BLaER1 treated with 17β-estradiol and CSF1 and Interleukin-3, amounts not matched to agents 10 nM and 100 nM (cell line): Measurements from ENCODE around the gene SRR.
A peak's percentile ranks its signal among the peaks of the same experiment; 100 is the strongest.

Experiments used
- H3K27ac ChIP-seq, 11 experiments: shearing (Covaris generic); formaldehyde crosslinking; 2 replicates each; pipeline ENCODE4 v1.8.1; 2022
- H3K27me3 ChIP-seq, 11 experiments: shearing (Covaris generic); formaldehyde crosslinking; 2 replicates each; pipeline ENCODE4 v1.8.1; 2022
- H3K36me3 ChIP-seq, 11 experiments: shearing (Covaris generic); formaldehyde crosslinking; 2 replicates each; pipeline ENCODE4 v1.8.1; 2022
- H3K4me1 ChIP-seq, 10 experiments: shearing (Covaris generic); formaldehyde crosslinking; 2 replicates each; pipeline ENCODE4 v1.8.1; 2022
- H3K4me2 ChIP-seq, 11 experiments: shearing (Covaris generic); formaldehyde crosslinking; 2 replicates each; pipeline ENCODE4 v1.8.1; 2022
- H3K4me3 ChIP-seq, 10 experiments: shearing (Covaris generic); formaldehyde crosslinking; 2 replicates each; pipeline ENCODE4 v1.8.1; 2022
- H3K9ac ChIP-seq, 11 experiments: shearing (Covaris generic); formaldehyde crosslinking; 2 replicates each; pipeline ENCODE4 v1.8.1; 2022
- H3K9me3 ChIP-seq, 11 experiments: shearing (Covaris generic); formaldehyde crosslinking; replicated peaks in 1 of 11; 2 replicates each; pipeline ENCODE4 v1.8.1; 2022
- H4K20me1 ChIP-seq, 11 experiments: shearing (Covaris generic); formaldehyde crosslinking; 2 replicates each; pipeline ENCODE4 v1.8.1; 2022
- Cebpa-rat ChIP-seq, 11 experiments: shearing (Covaris generic); IDR thresholded peaks; 2 replicates each; pipeline ENCODE4 v1.8.1; 2022

SRR gene

DNA sequence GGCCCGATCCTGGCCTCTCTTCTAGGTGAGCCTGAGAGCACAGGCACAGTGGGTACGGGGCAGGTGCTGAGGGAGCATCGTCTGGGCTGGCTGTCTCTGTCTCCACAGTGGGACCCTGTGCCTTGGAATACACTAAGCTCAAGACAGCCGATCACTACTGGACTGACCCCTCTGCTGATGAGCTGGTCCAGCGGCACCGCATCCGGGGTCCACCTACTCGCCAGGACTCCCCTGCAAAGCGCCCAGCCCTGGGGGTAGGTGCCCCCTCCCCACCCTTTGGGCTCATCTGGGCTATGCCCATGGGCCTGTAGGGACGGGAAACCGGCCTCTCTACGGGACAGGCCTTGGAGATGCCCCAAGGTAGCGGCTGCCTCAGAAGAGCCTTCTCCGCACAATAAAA is 59.1 kb downstream of the SRR start:
- no peak overlapping the region for H3K27ac ChIP-seq
- no peaks in the 10 kb centered on the region for H3K9me3 ChIP-seq
- no peak overlapping the region for H3K9ac ChIP-seq
- peaks cover 22 to 80% (median 59%) of the 10 kb centered on the region in 11 experiments for H3K36me3 ChIP-seq
- peaks cover 5 to 19% (median 14%) of the 10 kb centered on the region in 10 experiments for H3K4me1 ChIP-seq
- no peaks in the 10 kb centered on the region for H3K27me3 ChIP-seq
- no peak overlapping the region for H3K4me2 ChIP-seq
- H4K20me1 ChIP-seq = peaks cover 0 to 34% (median 8%) of the 10 kb centered on the region in 11 experiments; a peak in 9 of 22 replicates
- no peak overlapping the region for H3K4me3 ChIP-seq
- TF ChIP-seq Cebpa-rat (IDR thresholded peaks at IDR 0.05) = no peak

DNA sequence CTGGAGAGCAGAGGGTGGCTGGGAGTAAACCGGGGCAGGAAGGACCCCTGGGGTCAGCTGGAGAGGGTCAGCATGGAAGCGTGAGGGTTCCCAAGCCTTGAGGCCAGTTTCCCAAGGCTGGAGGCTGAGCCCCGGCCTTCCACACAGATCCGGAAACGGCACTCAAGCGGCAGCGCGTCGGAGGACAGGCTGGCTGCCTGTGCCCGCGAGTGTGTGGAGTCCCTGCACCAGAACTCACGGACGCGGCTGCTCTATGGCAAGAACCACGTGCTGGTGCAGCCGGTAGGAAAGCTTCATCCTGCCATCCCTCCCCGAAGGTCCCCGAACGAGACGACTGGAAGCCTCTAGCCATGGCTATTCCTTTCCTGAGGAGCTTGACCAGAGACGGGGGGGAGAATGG is 59.6 kb downstream of the SRR start:
- TF ChIP-seq Cebpa-rat (IDR thresholded peaks at IDR 0.05) = no peak
- Histone ChIP-seq H4K20me1 (peaks cover 0 to 33% (median 4%) of the 10 kb centered on the region in 11 experiments; a peak in 9 of 22 replicates), H3K27me3 (no peaks in the 10 kb centered on the region), H3K4me3 (no peak overlapping the region), H3K4me1 (peaks cover 9 to 19% (median 17%) of the 10 kb centered on the region in 10 experiments), H3K9ac (no peak overlapping the region), H3K27ac (no peak overlapping the region), H3K36me3 (peaks cover 22 to 78% (median 59%) of the 10 kb centered on the region in 11 experiments), H3K9me3 (no peaks in the 10 kb centered on the region), H3K4me2 (no peak overlapping the region)

DNA sequence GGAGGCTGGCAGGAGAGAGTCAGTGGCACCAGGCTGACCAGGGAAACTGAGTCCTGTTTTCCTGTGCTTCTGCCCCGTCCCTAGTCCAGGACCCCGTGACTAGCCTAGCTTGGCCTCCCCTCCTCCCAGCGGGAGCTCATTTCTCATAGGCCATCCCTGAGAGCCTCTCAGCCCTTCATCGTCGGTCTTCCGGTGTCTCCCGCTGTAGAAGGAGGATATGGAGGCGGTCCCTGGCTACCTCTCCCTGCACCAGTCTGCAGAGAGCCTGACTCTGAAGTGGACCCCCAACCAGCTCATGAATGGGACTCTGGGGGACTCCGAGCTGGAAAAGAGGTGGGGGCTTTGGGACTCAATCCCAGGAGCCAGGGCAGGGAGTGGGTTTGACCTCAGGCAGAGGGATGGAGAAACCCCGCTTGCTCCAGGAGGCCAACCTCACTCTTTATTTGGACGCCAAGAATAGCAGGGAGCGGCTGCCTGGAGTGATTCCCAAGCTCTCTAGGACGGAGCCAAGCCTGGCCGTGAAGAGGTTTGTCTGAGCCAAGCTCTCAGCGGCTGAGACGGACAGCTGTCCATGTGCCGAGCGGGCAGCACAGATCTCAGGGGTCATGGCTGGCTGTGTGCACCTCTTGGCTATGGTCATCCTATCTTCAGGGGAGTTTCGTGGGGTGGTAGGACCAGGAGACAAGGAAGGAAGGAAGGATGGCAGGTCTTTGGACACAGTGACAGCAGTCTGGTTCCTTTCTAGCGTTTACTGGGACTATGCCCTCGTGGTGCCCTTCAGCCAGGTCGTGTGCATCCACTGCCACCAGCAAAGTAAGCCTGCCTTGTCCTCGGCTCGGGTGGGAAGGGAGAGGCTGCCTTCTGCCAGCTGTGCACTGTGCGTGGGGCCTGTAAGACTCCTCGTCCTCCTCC is 60.4 kb downstream of the SRR start:
- Histone ChIP-seq H3K4me1 (peaks cover 17 to 26% (median 24%) of the 10 kb centered on the region in 10 experiments), H3K9ac (no peak overlapping the region), H3K4me2 (no peak overlapping the region), H3K36me3 (peaks cover 22 to 77% (median 59%) of the 10 kb centered on the region in 11 experiments), H3K4me3 (no peak overlapping the region), H4K20me1 (peaks cover 0 to 33% (median 0%) of the 10 kb centered on the region in 11 experiments; a peak in 8 of 22 replicates), H3K27ac (no peak overlapping the region), H3K27me3 (no peaks in the 10 kb centered on the region), H3K9me3 (no peaks in the 10 kb centered on the region)
- no peak for TF ChIP-seq Cebpa-rat (IDR thresholded peaks at IDR 0.05)

DNA sequence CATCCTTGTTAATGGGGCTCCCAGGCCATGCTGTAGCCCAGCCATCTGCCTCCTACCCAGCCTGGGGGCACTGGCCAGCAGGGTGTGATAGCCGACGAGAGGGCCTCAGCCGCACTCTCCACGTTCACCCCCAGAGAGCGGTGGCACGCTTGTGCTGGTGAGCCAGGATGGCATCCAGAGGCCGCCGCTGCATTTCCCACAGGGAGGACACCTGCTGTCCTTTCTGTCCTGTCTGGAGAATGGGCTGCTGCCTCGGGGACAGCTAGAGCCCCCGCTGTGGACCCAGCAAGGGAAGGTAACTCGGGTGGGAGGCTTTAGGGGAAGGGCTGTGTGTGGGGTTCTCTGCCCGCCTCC is 61.0 kb downstream of the SRR start:
- Histone ChIP-seq H3K27ac (no peak overlapping the region), H3K4me2 (no peak overlapping the region), H3K36me3 (peaks cover 22 to 71% (median 54%) of the 10 kb centered on the region in 11 experiments), H3K27me3 (no peaks in the 10 kb centered on the region), H3K9me3 (no peaks in the 10 kb centered on the region), H3K4me1 (peaks cover 20 to 33% (median 30%) of the 10 kb centered on the region in 10 experiments), H3K4me3 (no peak overlapping the region), H3K9ac (no peak overlapping the region), H4K20me1 (peaks cover 0 to 33% (median 0%) of the 10 kb centered on the region in 11 experiments; a peak in 7 of 22 replicates)
- TF ChIP-seq Cebpa-rat (IDR thresholded peaks at IDR 0.05) = no peak

DNA sequence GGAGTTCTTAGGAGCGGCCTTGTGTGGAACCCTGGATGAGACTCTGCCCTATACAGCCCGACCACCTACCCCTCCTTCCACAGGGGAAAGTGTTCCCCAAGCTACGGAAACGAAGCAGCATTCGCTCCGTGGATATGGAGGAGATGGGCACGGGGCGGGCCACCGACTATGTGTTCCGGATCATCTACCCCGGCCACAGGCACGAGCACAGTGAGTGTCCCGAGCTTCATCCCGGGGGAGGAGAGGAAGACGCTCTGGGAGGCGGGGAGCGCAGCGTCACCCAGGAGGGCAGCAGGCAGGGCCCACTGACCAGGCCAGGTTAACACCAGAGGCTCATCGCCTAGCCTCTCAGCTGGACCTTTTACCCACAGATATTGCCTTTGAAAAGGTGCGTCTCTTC is 61.4 kb downstream of the SRR start:
- peaks cover 22 to 67% (median 52%) of the 10 kb centered on the region in 11 experiments for H3K36me3 ChIP-seq
- peaks cover 20 to 37% (median 34%) of the 10 kb centered on the region in 10 experiments for H3K4me1 ChIP-seq
- TF ChIP-seq Cebpa-rat (IDR thresholded peaks at IDR 0.05) = no peak
- H3K9ac ChIP-seq = no peak overlapping the region
- no peaks in the 10 kb centered on the region for H3K9me3 ChIP-seq
- H3K27ac ChIP-seq = no peak overlapping the region
- H3K4me3 ChIP-seq = no peak overlapping the region
- peaks cover 0 to 34% (median 0%) of the 10 kb centered on the region in 11 experiments; a peak in 7 of 22 replicates for H4K20me1 ChIP-seq
- no peak overlapping the region for H3K4me2 ChIP-seq
- H3K27me3 ChIP-seq = no peaks in the 10 kb centered on the region

DNA sequence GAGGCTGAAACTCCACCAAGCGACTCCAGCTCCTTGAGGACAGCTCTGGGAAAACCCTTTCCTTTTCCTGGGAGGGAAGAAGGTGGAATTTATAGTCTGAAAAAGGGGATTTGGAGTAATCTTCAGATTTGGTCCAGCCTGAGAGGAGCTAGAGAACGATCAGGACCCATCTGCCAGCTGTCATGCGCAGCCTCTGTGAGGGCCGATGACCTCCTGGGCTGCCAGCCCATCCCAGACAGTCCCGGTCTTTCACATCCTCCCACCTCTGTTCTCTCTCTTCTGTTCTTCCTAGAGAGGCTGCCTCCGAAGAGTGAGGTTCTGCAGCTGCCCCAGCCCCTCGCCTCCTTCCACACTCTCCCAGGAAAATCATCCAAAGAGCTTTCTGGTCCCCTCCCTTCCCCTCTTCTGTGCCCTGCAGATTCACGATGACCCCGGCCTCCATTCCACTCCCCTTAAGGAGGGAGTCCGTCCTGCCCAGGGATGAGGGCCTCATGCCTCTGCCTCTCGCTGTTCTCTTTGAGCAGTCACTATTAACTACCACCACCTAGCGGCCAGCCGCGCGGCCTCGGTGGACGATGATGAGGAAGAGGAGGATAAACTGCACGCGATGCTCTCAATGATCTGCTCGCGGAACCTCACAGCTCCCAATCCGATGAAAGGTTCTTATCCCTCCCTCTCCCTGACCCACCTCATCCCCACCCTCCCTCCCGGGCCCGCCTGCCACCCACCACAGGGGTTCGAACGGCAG is 63.2 kb downstream of the SRR start:
- peak overlapping the region in 2 of 11 experiments; percentile 20 to 28; a peak in 1 of 22 replicates for H3K27ac ChIP-seq
- H3K27me3 ChIP-seq = no peaks in the 10 kb centered on the region
- peaks cover 28 to 67% (median 54%) of the 10 kb centered on the region in 11 experiments for H3K36me3 ChIP-seq
- no peaks in the 10 kb centered on the region for H3K9me3 ChIP-seq
- H3K4me1 ChIP-seq = peaks cover 20 to 41% (median 38%) of the 10 kb centered on the region in 10 experiments
- H3K4me2 ChIP-seq = peak overlapping the region in 3 of 11 experiments; percentile 74 to 79 (median 78); a peak in 5 of 22 replicates
- no peak overlapping the region for H3K4me3 ChIP-seq
- H4K20me1 ChIP-seq = peaks cover 0 to 32% (median 0%) of the 10 kb centered on the region in 11 experiments; a peak in 4 of 22 replicates
- peak overlapping the region in 6 of 11 experiments; percentile 5 to 37 (median 12); a peak in 4 of 22 replicates for H3K9ac ChIP-seq
- TF ChIP-seq Cebpa-rat (IDR thresholded peaks at IDR 0.05) = no peak

DNA sequence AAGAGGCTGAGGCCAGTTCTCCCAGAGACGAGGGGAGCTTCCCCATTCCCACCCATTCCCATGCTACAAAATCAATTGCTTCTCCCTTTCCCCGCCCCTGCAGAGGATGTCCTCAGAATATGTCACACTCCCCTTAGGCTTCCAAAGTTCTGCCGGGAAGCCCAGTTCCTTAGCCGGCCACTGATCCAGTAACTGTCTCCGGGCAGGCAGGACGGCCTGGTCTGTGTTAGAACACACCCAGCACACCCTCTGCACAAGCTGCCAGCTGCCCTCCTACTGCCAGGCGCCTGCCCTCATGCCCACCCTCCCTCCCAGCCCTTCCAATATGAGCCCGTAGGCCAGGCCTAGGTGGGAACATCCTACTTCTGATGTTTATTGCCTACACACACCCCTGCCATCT is 64.6 kb downstream of the SRR start:
- TF ChIP-seq Cebpa-rat (IDR thresholded peaks at IDR 0.05) = no peak
- Histone ChIP-seq H3K9ac (peak overlapping the region in 10 of 11 experiments; percentile 26 to 67 (median 52); a peak in 13 of 22 replicates), H3K27ac (peak overlapping the region in 7 of 11 experiments; percentile 53 to 75 (median 66); a peak in 12 of 22 replicates), H3K36me3 (peaks cover 31 to 69% (median 56%) of the 10 kb centered on the region in 11 experiments), H3K4me3 (no peak overlapping the region), H3K4me2 (peak overlapping the region; percentile 68 to 92 (median 82)), H4K20me1 (peaks cover 0 to 32% (median 0%) of the 10 kb centered on the region in 11 experiments; a peak in 4 of 22 replicates), H3K9me3 (no peaks in the 10 kb centered on the region), H3K4me1 (peaks cover 20 to 41% (median 38%) of the 10 kb centered on the region in 10 experiments), H3K27me3 (no peaks in the 10 kb centered on the region)

DNA sequence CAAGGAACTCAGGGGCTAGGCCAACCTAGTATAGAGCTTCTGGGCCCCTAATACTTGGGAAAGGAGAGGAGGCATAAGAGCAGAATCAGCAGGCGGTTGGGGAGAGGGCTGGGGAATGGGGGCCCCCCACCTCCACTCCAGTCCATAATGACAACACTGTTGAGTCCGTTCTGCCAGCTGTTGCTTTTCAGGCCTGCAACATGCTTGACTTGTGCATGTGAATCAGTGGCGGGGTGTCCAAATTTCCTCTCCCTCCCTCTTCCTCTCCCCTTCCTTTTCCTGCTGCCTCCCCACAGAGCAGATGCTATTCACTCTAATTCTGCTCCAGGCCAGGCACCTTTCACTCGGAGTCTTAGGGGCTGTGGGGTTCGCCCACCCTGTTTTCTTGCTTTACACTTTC is 65.3 kb downstream of the SRR start:
- peaks cover 0 to 32% (median 0%) of the 10 kb centered on the region in 11 experiments; a peak in 4 of 22 replicates for H4K20me1 ChIP-seq
- peak overlapping the region in 8 of 11 experiments; percentile 41 to 75 (median 62); a peak in 16 of 22 replicates for H3K27ac ChIP-seq
- H3K4me2 ChIP-seq = peak overlapping the region; percentile 68 to 92 (median 82)
- peak overlapping the region in 2 of 10 experiments; percentile 19 to 36; a peak in 3 of 20 replicates for H3K4me3 ChIP-seq
- H3K9me3 ChIP-seq = no peaks in the 10 kb centered on the region
- H3K27me3 ChIP-seq = no peaks in the 10 kb centered on the region
- peaks cover 29 to 69% (median 55%) of the 10 kb centered on the region in 11 experiments for H3K36me3 ChIP-seq
- H3K4me1 ChIP-seq = peaks cover 20 to 41% (median 38%) of the 10 kb centered on the region in 10 experiments
- no peak for TF ChIP-seq Cebpa-rat (IDR thresholded peaks at IDR 0.05)
- H3K9ac ChIP-seq = peak overlapping the region; percentile 28 to 67 (median 52); a peak in 19 of 22 replicates
